HL-60 (cell line): ENCODE results near the gene MYRFL.

Experiments
- GABPA ChIP-seq: IDR thresholded peaks from 2 replicates; pipeline ENCODE4 v1.6.1; 2012; ENCODE audit warnings: low read depth
- POLR2AphosphoS5 ChIP-seq: IDR thresholded peaks from 2 replicates; pipeline ENCODE4 v1.6.1; 2012; ENCODE audit warnings: low read depth
- TF ChIP-seq, protein P1 (sequence below): IDR thresholded peaks from one replicate; pipeline ENCODE4 v1.5.1; 2011; ENCODE audit warnings: low read length, control low read depth, inconsistent platforms; ENCODE audit not compliant: insufficient read depth

DNA sequence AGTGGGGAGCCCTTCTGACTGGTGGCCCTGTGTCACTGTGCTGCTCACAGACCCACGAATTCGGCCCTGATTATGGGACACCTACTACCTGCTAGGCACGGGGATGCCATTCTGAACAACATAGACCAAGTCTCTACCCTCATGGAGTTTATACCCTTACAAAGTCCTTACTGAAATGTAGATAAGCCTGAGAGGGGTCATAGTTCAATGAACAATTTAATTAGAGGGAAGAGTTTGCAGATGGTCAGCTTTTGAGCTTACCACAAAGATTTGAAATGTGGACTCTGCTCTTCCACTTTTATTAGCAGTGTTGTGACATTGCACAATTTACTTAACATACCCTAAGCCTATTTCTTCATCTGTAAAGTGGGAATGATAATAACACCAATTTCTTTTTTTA, 161.1 kb downstream of the MYRFL start:
- TF ChIP-seq, protein P1, sequence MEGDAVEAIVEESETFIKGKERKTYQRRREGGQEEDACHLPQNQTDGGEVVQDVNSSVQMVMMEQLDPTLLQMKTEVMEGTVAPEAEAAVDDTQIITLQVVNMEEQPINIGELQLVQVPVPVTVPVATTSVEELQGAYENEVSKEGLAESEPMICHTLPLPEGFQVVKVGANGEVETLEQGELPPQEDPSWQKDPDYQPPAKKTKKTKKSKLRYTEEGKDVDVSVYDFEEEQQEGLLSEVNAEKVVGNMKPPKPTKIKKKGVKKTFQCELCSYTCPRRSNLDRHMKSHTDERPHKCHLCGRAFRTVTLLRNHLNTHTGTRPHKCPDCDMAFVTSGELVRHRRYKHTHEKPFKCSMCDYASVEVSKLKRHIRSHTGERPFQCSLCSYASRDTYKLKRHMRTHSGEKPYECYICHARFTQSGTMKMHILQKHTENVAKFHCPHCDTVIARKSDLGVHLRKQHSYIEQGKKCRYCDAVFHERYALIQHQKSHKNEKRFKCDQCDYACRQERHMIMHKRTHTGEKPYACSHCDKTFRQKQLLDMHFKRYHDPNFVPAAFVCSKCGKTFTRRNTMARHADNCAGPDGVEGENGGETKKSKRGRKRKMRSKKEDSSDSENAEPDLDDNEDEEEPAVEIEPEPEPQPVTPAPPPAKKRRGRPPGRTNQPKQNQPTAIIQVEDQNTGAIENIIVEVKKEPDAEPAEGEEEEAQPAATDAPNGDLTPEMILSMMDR = no peak
- no peak for TF ChIP-seq POLR2AphosphoS5
- TF ChIP-seq GABPA = no peak
